Endothelial cell of umbilical vein (primary cell): ENCODE data around the gene TMOD1. TPM values are rescaled to one million over a fixed set of nuclear protein-coding genes. Genes with fewer than 3 reads are reported as not detected.

Experiments used
- BruUV-seq: library from RNA; stranded (reverse); fragments of 400-500 nt; replicated peaks from 2 replicates; lab custom pipeline; 2021; lab: Mats Ljungman, UMichigan
- CTCF ChIA-PET: fragments of 300-600, 350-600 bp; sonication (Branson Sonifier 250); formaldehyde crosslinking; loops from one replicate; lab custom pipeline; 2021; ENCODE audit warnings: antibody characterized with exemption, inconsistent platforms; lab: Charles Lee
- POLR2A ChIA-PET: fragments of 300-600, 350-600 bp; sonication (Branson Sonifier 250); formaldehyde crosslinking; loops from one replicate; lab custom pipeline; 2021; ENCODE audit warnings: antibody characterized with exemption, inconsistent platforms; lab: Charles Lee
- DNase-seq: peaks from one replicate; pipeline ENCODE4 v3.0.0-alpha.2; 2011; ENCODE audit warnings: low read depth, low spot score
- FAIRE-seq: peaks from 2 replicates; lab custom pipeline; 2011; peaks lifted over from hg19 to GRCh38; lab: Jason Lieb, UNC
- H2AFZ ChIP-seq: 2 replicates; pipeline ENCODE4 v1.6.0; 2012; ENCODE audit warnings: low read depth, low read length, control low read depth, inconsistent platforms
- H3K27ac ChIP-seq: 2 replicates; pipeline ENCODE4 v1.5.1; 2011; ENCODE audit warnings: low read depth, mild to moderate bottlenecking, control low read depth, low read length, moderate library complexity; ENCODE audit not compliant: insufficient read depth
- H3K27me3 ChIP-seq, 2 experiments: 2 replicates each; pipeline versions ENCODE4 v1.6.0 to v1.6.1; 2011; ENCODE audit warnings: low read length in 2 of 2, mixed read lengths in 1 of 2; ENCODE audit not compliant: control insufficient read depth in 2 of 2, insufficient read depth in 2 of 2
- H3K36me3 ChIP-seq, 2 experiments: 2 replicates in 1 of 2; 3 replicates in 1 of 2; pipeline ENCODE4 v1.5.1; 2011; ENCODE audit warnings: low read length in 2 of 2, mild to moderate bottlenecking in 1 of 2, moderate library complexity in 1 of 2; ENCODE audit not compliant: control insufficient read depth in 2 of 2, insufficient read depth in 2 of 2; ENCODE audit errors: extremely low read depth in 1 of 2
- H3K4me1 ChIP-seq: 3 replicates; pipeline ENCODE4 v1.5.1; 2011; ENCODE audit warnings: mild to moderate bottlenecking, low read length; ENCODE audit not compliant: control insufficient read depth, insufficient read depth; ENCODE audit errors: extremely low read depth
- H3K4me2 ChIP-seq: 2 replicates; pipeline ENCODE4 v1.6.1; 2011; ENCODE audit warnings: low read length, control low read depth, mixed read lengths; ENCODE audit not compliant: insufficient read depth
- H3K4me3 ChIP-seq, 3 experiments: fragments of 200-600 bp in 1 of 3; sonication (generic), shearing (Covaris generic) in 1 of 3; replicated peaks in 1 of 3; 2 replicates each; pipeline ENCODE4 v1.5.1; 2011 to 2016; ENCODE audit warnings: control low read depth in 3 of 3, low read length in 3 of 3, mild to moderate bottlenecking in 2 of 3, inconsistent platforms in 1 of 3, low read depth in 1 of 3, moderate library complexity in 1 of 3; ENCODE audit not compliant: insufficient read depth in 1 of 3
- H3K79me2 ChIP-seq: 2 replicates; pipeline ENCODE4 v1.6.0; 2012; ENCODE audit warnings: low read length, inconsistent platforms; ENCODE audit not compliant: control insufficient read depth, insufficient read depth
- H3K9ac ChIP-seq: replicated peaks from 2 replicates; pipeline ENCODE3; 2011; ENCODE audit warnings: low read length, control low read depth; ENCODE audit not compliant: insufficient read depth; ENCODE audit errors: extremely low read depth
- H3K9me1 ChIP-seq: replicated peaks from 3 replicates; pipeline ENCODE4 v1.6.0; 2011; ENCODE audit warnings: mild to moderate bottlenecking, low read length; ENCODE audit not compliant: control insufficient read depth, insufficient read depth; ENCODE audit errors: extremely low read depth
- H3K9me3 ChIP-seq: replicated peaks from 2 replicates; pipeline ENCODE4 v1.5.1; 2012; ENCODE audit warnings: low read length, inconsistent platforms; ENCODE audit not compliant: control insufficient read depth, insufficient read depth
- H4K20me1 ChIP-seq: replicated peaks from 2 replicates; pipeline ENCODE3; 2011; ENCODE audit warnings: mild to moderate bottlenecking, low read length; ENCODE audit not compliant: control insufficient read depth, insufficient read depth; ENCODE audit errors: extremely low read depth
- CTCF ChIP-seq, 2 donors: IDR thresholded peaks; 1 replicate in 1 of 2; 2 replicates in 1 of 2; pipeline ENCODE4 v1.5.1; 2011; ENCODE audit warnings: low read length in 2 of 2, mild to moderate bottlenecking in 2 of 2, moderate library complexity in 2 of 2, control low read depth in 1 of 2, inconsistent platforms in 1 of 2, low read depth in 1 of 2; ENCODE audit not compliant: insufficient read depth in 1 of 2; ENCODE audit errors: extremely low read depth in 1 of 2
- EZH2 ChIP-seq: IDR thresholded peaks from 2 replicates; pipeline ENCODE4 v1.6.1; 2012; ENCODE audit warnings: borderline replicate concordance, low read depth, mild to moderate bottlenecking, moderate library complexity, low read length, inconsistent platforms; ENCODE audit not compliant: severe bottlenecking
- FOS ChIP-seq: IDR thresholded peaks from 2 replicates; pipeline ENCODE4 v1.6.1; 2011; ENCODE audit warnings: mild to moderate bottlenecking, low read length, moderate library complexity, borderline replicate concordance; ENCODE audit not compliant: insufficient read depth
- GATA2 ChIP-seq: IDR thresholded peaks from 2 replicates; pipeline ENCODE4 v1.7.0; 2011; ENCODE audit warnings: low read depth, mild to moderate bottlenecking, moderate library complexity, mixed read lengths, low read length; ENCODE audit not compliant: insufficient read length, insufficient read depth
- JUN ChIP-seq: IDR thresholded peaks from 2 replicates; pipeline ENCODE4 v1.6.1; 2011; ENCODE audit warnings: borderline replicate concordance, low read depth; ENCODE audit not compliant: insufficient read length, insufficient read depth
- MAX ChIP-seq: IDR thresholded peaks from 2 replicates; pipeline ENCODE4 v1.6.1; 2011; ENCODE audit not compliant: insufficient read depth, insufficient read length
- MYC ChIP-seq: IDR thresholded peaks from one replicate; pipeline ENCODE4 v1.6.1; 2011; ENCODE audit warnings: mild to moderate bottlenecking, low read depth, low read length
- POLR2A ChIP-seq: IDR thresholded peaks from 2 replicates; pipeline ENCODE4 v1.6.1; 2012; ENCODE audit warnings: low read depth, mild to moderate bottlenecking, control low read depth, low read length
- POLR2AphosphoS5 ChIP-seq: IDR thresholded peaks from 2 replicates; pipeline ENCODE4 v1.6.1; 2012; ENCODE audit warnings: low read depth, mild to moderate bottlenecking, control low read depth, low read length, moderate library complexity; ENCODE audit not compliant: insufficient read depth
- dilution Hi-C: fragments of 300-500 bp; cut with MboI; formaldehyde crosslinking; loops from one replicate; pipeline ENCODE4 v1.15.0; 2019; ENCODE audit warnings: low sequenced_read_pairs; ENCODE audit not compliant: extremely low pct_ligation_motif_present
- intact Hi-C: fragments of 100-400 bp; cut with micrococcal nuclease; formaldehyde crosslinking; loops from one replicate; pipeline ENCODE4 v1.10.0; 2022
- polyA plus RNA-seq, 4 experiments: library from polyadenylated mRNA; depleted of rRNA in 3 of 4; stranded (reverse) in 3 of 4; unstranded in 1 of 4; fragments of >200 nt; gene quantifications; 2 replicates each; pipeline versions ENCODE4 v1.2.1 to v1.2.3, GENCODE V29; 2011 to 2012; ENCODE audit warnings: missing spikeins in 1 of 4
- total RNA-seq: library from RNA; stranded (reverse); gene quantifications from 2 replicates; pipeline ENCODE4 v1.2.3, GENCODE V29; 2021

Gene TMOD1
- total and polyA plus RNA-seq, 2 donors (not counting 3 experiments of a cell fraction or from before 2014, with no cell fraction given) = 0.26 to 1.4 TPM

- dilution Hi-C loops = no loop called here
- FAIRE-seq = no peak
- no peaks in the 10 kb centered on the region for H3K27me3 ChIP-seq
- no peaks in the 10 kb centered on the region for H4K20me1 ChIP-seq
- H3K9me3 ChIP-seq = no peaks in the 10 kb centered on the region
- no peak overlapping the region for H3K9ac ChIP-seq
- no peak overlapping the region for H3K4me2 ChIP-seq
- ChIA-PET CTCF (interaction anchor here (1.2 to 3.6 kb wide), 4 partner anchors 10 to 136 kb away, joined by 4 to 26 read pairs (median 17); no protein-coding TSS in a partner anchor), POLR2A (interaction anchor here (0.5 kb wide), 1 partner anchor 78 kb away, joined by 4 read pairs; no protein-coding TSS in a partner anchor)
- no TSS peak for BruUV-seq
- no peak overlapping the region for H3K27ac ChIP-seq
- DNase-seq = no peak
- H3K36me3 ChIP-seq = no peaks in the 10 kb centered on the region
- H3K79me2 ChIP-seq = no peaks in the 10 kb centered on the region
- H2AFZ ChIP-seq = no peak overlapping the region
- no peaks in the 10 kb centered on the region for H3K9me1 ChIP-seq
- TF ChIP-seq MAX = no peak
- TF ChIP-seq MYC = no peak
- no peak for TF ChIP-seq JUN
- no peak for TF ChIP-seq POLR2AphosphoS5
- no peak for TF ChIP-seq EZH2
- TF ChIP-seq CTCF (IDR thresholded peaks at IDR 0.05; ENCODE audit: extremely low read depth in 1 of 2, insufficient read depth in 1 of 2, low read depth in 1 of 2, low read length in 2 of 2) = no peak
- no peak for TF ChIP-seq POLR2A
- no peak for TF ChIP-seq GATA2
- TF ChIP-seq FOS = no peak
- no peak overlapping the region for H3K4me3 ChIP-seq
- intact Hi-C loops = no loop called here
- no peaks in the 10 kb centered on the region for H3K4me1 ChIP-seq
These were observed 21.8 kb upstream of the TMOD1 start for GRCh38 chr9:97479496-97480159.
